Keratinocyte (primary cell): ENCODE measurements around the gene TDRD1. TPM values are rescaled to one million over a fixed set of nuclear protein-coding genes. Genes with fewer than 3 reads are reported as not detected.

Source experiments
- DNase-seq: peaks from one replicate; pipeline ENCODE4 v3.0.0-alpha.2; 2011; ENCODE audit warnings: low read depth, missing footprints, low spot score
- FAIRE-seq: peaks from 2 replicates; lab custom pipeline; 2011; peaks lifted over from hg19 to GRCh38; lab: Jason Lieb, UNC
- H2AFZ ChIP-seq: 2 replicates; pipeline ENCODE4 v1.6.0; 2012; ENCODE audit warnings: low read length, control low read depth, inconsistent platforms; ENCODE audit not compliant: control insufficient read depth
- H3K27ac ChIP-seq: 2 replicates; pipeline ENCODE4 v1.5.1; 2011; ENCODE audit warnings: low read length; ENCODE audit not compliant: control insufficient read depth, insufficient read depth
- H3K27me3 ChIP-seq: 3 replicates; pipeline ENCODE4 v1.6.0; 2011; ENCODE audit warnings: low read length; ENCODE audit not compliant: control insufficient read depth, insufficient read depth; ENCODE audit errors: extremely low read depth
- H3K36me3 ChIP-seq, 2 experiments: 2 replicates in 1 of 2; 3 replicates in 1 of 2; pipeline ENCODE4 v1.5.1; 2011; ENCODE audit warnings: low read length in 2 of 2, mild to moderate bottlenecking in 1 of 2; ENCODE audit not compliant: control insufficient read depth in 2 of 2, insufficient read depth in 2 of 2; ENCODE audit errors: extremely low read depth in 1 of 2
- H3K4me1 ChIP-seq: 3 replicates; pipeline ENCODE4 v1.5.1; 2011; ENCODE audit warnings: low read length; ENCODE audit not compliant: control insufficient read depth, insufficient read depth; ENCODE audit errors: extremely low read depth
- H3K4me2 ChIP-seq: 3 replicates; pipeline ENCODE4 v1.6.0; 2011; ENCODE audit warnings: low read depth, low read length; ENCODE audit not compliant: control insufficient read depth, insufficient read depth; ENCODE audit errors: extremely low read depth
- H3K4me3 ChIP-seq, 3 experiments: fragments of 200-600 bp in 1 of 3; sonication (generic) in 1 of 3; 2 replicates in 2 of 3; 3 replicates in 1 of 3; pipeline ENCODE4 v1.5.1; 2011 to 2016; ENCODE audit warnings: low read length in 3 of 3, mild to moderate bottlenecking in 3 of 3, control low read depth in 2 of 3, inconsistent platforms in 1 of 3, low read depth in 1 of 3, mixed read lengths in 1 of 3, mixed run types in 1 of 3, moderate library complexity in 1 of 3; ENCODE audit not compliant: control insufficient read depth in 2 of 3, insufficient read depth in 2 of 3; ENCODE audit errors: extremely low read depth in 1 of 3
- H3K79me2 ChIP-seq: 2 replicates; pipeline ENCODE4 v1.6.0; 2012; ENCODE audit warnings: low read length; ENCODE audit not compliant: control insufficient read depth, insufficient read depth
- H3K9ac ChIP-seq: 3 replicates; pipeline ENCODE4 v1.6.0; 2011; ENCODE audit warnings: low read length; ENCODE audit not compliant: control insufficient read depth, insufficient read depth; ENCODE audit errors: extremely low read depth
- H3K9me1 ChIP-seq: 3 replicates; pipeline ENCODE4 v1.6.0; 2011; ENCODE audit warnings: low read length; ENCODE audit not compliant: control insufficient read depth, insufficient read depth; ENCODE audit errors: extremely low read depth
- H3K9me3 ChIP-seq: 2 replicates; pipeline ENCODE4 v1.5.1; 2012; ENCODE audit warnings: low read depth, low read length; ENCODE audit not compliant: control insufficient read depth
- H4K20me1 ChIP-seq: 3 replicates; pipeline ENCODE4 v1.6.0; 2011; ENCODE audit warnings: low read length; ENCODE audit not compliant: control insufficient read depth, insufficient read depth; ENCODE audit errors: extremely low read depth
- EZH2 ChIP-seq: IDR thresholded peaks from one replicate; pipeline ENCODE4 v1.6.1; 2012; ENCODE audit warnings: inconsistent platforms, mild to moderate bottlenecking, low read length, moderate library complexity
- dilution Hi-C: fragments of 300-500 bp; cut with MboI; formaldehyde crosslinking; loops from one replicate; pipeline ENCODE4 v1.7.0; 2020; ENCODE audit warnings: low sequenced_read_pairs; ENCODE audit not compliant: extremely low pct_ligation_motif_present
- polyA plus RNA-seq, 5 experiments: library from polyadenylated mRNA; depleted of rRNA in 3 of 5; stranded (reverse) in 3 of 5; stranded (forward) in 1 of 5; unstranded in 1 of 5; fragments of >200 nt; gene quantifications; 1 replicate in 1 of 5; 2 replicates in 3 of 5; 3 replicates in 1 of 5; pipeline versions ENCODE4 v1.2.1 to v1.2.3, GENCODE V29; 2011 to 2012; ENCODE audit warnings: missing spikeins in 2 of 5, low read depth in 1 of 5, low replicate concordance in 1 of 5
- TF ChIP-seq, protein P1 (sequence below), 3 experiments: IDR thresholded peaks in 1 of 3; conservative IDR thresholded peaks in 1 of 3; optimal IDR thresholded peaks in 1 of 3; 2 replicates in 2 of 3; 3 replicates in 1 of 3; pipeline versions ENCODE3 to v1.5.1; 2011; ENCODE audit warnings: low read length in 3 of 3, mild to moderate bottlenecking in 3 of 3, moderate library complexity in 2 of 3, control low read depth in 1 of 3, inconsistent platforms in 1 of 3; ENCODE audit not compliant: insufficient read depth in 2 of 3; ENCODE audit errors: extremely low read depth in 1 of 3

TDRD1 gene
- polyA plus RNA-seq, 1 donor (not counting 4 experiments of a cell fraction or from before 2014, with no cell fraction given): 0.56 TPM

- Histone ChIP-seq H3K4me3 (no peak overlapping the region), H4K20me1 (no peaks in the 10 kb centered on the region), H3K9me3 (no peaks in the 10 kb centered on the region), H3K27ac (no peak overlapping the region), H3K36me3 (no peaks in the 10 kb centered on the region), H3K9me1 (no peaks in the 10 kb centered on the region), H3K27me3 (no peaks in the 10 kb centered on the region), H2AFZ (no peak overlapping the region), H3K4me1 (peaks cover 19% of the 10 kb centered on the region), H3K4me2 (no peak overlapping the region), H3K9ac (no peak overlapping the region), H3K79me2 (no peaks in the 10 kb centered on the region)
- FAIRE-seq (no peak), DNase-seq (no peak)
- TF ChIP-seq, protein P1, sequence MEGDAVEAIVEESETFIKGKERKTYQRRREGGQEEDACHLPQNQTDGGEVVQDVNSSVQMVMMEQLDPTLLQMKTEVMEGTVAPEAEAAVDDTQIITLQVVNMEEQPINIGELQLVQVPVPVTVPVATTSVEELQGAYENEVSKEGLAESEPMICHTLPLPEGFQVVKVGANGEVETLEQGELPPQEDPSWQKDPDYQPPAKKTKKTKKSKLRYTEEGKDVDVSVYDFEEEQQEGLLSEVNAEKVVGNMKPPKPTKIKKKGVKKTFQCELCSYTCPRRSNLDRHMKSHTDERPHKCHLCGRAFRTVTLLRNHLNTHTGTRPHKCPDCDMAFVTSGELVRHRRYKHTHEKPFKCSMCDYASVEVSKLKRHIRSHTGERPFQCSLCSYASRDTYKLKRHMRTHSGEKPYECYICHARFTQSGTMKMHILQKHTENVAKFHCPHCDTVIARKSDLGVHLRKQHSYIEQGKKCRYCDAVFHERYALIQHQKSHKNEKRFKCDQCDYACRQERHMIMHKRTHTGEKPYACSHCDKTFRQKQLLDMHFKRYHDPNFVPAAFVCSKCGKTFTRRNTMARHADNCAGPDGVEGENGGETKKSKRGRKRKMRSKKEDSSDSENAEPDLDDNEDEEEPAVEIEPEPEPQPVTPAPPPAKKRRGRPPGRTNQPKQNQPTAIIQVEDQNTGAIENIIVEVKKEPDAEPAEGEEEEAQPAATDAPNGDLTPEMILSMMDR (optimal IDR thresholded peaks at IDR 0.05 in 1 of 3, IDR thresholded peaks at IDR 0.05 in 1 of 3, conservative IDR thresholded peaks at IDR 0.05 in 1 of 3; ENCODE audit: extremely low read depth in 1 of 3, insufficient read depth in 2 of 3, low read length in 3 of 3): no peak
- TF ChIP-seq EZH2: no peak
- dilution Hi-C loops: no loop called here
These were observed 78.3 kb downstream of the TDRD1 start for GRCh38 chr10:114257498-114257897.

DNA sequence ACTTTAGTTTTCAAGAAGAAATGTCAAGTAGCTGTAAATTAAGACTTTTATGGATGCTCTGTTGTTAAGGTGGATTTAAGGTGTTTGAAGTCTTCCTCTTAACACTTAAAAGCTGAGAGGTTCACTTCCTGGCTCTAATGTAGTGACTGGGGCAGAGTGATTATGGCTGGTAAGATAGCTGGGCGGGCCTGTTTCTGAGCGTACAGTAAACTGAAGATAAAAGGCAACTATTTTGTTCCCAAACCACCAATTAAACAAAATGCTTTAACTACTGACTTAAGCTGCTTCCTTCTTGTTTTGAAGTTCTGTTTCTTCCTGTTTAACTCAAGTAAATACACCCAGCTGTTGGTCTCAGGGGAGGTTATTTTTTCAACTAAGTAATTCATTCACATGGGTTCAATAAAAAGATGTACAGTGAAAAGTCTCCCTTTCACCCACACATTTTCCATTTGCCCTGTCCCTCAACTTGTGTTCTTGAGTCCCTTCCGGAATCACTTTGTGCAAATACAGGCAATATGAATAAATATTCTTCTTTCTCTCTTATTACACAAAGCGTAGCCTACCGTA lies 79.2 kb downstream of the TDRD1 start:
- H3K9me3 ChIP-seq: no peaks in the 10 kb centered on the region
- no peak for DNase-seq
- no peaks in the 10 kb centered on the region for H3K27me3 ChIP-seq
- no peaks in the 10 kb centered on the region for H3K36me3 ChIP-seq
- H3K9me1 ChIP-seq: no peaks in the 10 kb centered on the region
- H3K4me2 ChIP-seq: no peak overlapping the region
- TF ChIP-seq, protein P1 (optimal IDR thresholded peaks at IDR 0.05 in 1 of 3, IDR thresholded peaks at IDR 0.05 in 1 of 3, conservative IDR thresholded peaks at IDR 0.05 in 1 of 3; ENCODE audit: extremely low read depth in 1 of 3, insufficient read depth in 2 of 3, low read length in 3 of 3): no peak
- no peak for TF ChIP-seq EZH2
- H3K4me1 ChIP-seq: peaks cover 19% of the 10 kb centered on the region
- no peak overlapping the region for H3K4me3 ChIP-seq
- peak overlapping the region; percentile 22 for H2AFZ ChIP-seq
- peak; percentile 34 for FAIRE-seq
- H3K9ac ChIP-seq: no peak overlapping the region
- H3K27ac ChIP-seq: no peak overlapping the region
- H4K20me1 ChIP-seq: no peaks in the 10 kb centered on the region
- dilution Hi-C loops: no loop called here
- H3K79me2 ChIP-seq: no peaks in the 10 kb centered on the region
